Fibroblast of lung (primary cell): ENCODE measurements around the gene ADAM11.

Source experiments
- CTCF ChIP-seq, 2 donors: IDR thresholded peaks in 1 of 2; conservative IDR thresholded peaks in 1 of 2; 1 replicate in 1 of 2; 2 replicates in 1 of 2; pipeline ENCODE4 v1.5.1; 2011 to 2012; ENCODE audit warnings: low read length in 2 of 2, control low read depth in 1 of 2, inconsistent platforms in 1 of 2, low read depth in 1 of 2, mild to moderate bottlenecking in 1 of 2
- EZH2 ChIP-seq: IDR thresholded peaks from 2 replicates; pipeline ENCODE4 v1.5.1; 2012; ENCODE audit warnings: low read length, control low read depth, mild to moderate bottlenecking; ENCODE audit errors: missing control alignments

DNA sequence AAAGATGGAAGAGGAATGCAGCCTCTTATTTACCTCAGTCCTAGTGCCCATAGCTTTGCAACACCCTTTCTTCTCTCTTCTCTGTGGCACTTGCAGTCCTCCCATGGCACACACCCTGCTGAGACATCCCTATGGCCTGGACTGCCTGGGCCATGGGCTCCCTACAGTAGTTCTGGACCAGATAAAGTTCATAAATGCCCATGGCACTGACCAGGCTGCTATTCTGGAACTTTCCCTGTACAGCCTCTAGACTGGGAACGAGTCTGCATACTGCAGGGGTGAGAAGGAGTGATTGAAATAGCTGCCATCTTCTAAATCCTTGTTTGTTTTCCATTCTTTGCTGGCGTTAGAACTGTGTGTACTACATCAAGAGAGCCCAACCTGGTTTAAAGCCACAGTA, 24.5 kb upstream of the ADAM11 start:
- no peak for TF ChIP-seq CTCF (conservative IDR thresholded peaks at IDR 0.05 in 1 of 2, IDR thresholded peaks at IDR 0.05 in 1 of 2; ENCODE audit: low read depth in 1 of 2, low read length in 2 of 2)
- TF ChIP-seq EZH2: no peak
